Stimulated activated CD8-positive, alpha-beta memory T cell treated with anti-CD3 and anti-CD28 coated beads, Interleukin-15, amount 100 ng/mL, for 24 hours (primary cell): Measurements from ENCODE around the gene OFD1.

Experiments used
- DNase-seq: peaks from one replicate; pipeline ENCODE4 v3.0.0-alpha.2; 2020; ENCODE audit warnings: low read depth

The OFD1 gene

DNA sequence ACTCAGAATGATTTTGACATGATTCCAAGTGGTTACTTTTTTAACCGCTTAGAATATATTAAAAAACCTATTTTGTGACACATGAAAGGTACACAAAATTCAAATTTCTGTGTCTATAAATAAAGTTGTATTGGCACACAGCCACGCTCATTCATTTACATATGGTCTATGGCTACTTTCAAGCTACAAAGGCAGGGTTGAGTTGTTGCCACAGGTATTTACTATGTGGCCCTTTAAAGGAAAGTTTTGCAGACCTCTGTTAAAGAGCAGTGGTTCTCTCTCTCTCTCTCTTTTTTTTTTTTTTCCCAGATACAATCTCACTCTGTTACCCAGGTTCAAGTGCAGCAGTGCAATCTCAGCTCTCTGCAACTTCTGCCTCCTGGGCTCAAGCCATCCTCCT is 59.3 kb downstream of the OFD1 start:
- no peak for DNase-seq

DNA sequence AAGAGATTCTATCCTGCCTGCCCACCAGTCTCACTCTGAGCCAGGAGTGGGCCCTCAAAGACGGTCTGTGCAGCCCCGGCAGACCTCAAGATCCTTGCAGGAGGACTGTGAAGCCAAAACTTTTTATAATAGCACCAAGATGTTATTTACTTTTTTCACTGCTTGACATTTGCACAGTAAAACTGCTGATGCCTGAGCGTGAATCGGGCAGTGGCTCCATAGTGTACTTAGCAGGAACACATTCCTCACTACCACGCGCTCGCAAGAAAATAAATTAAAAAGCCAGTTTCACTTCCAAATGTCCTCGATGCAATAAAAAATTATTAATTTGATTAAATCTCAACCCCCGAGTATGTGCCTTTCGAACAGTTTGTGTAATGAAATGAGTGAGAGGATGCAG is 59.9 kb downstream of the OFD1 start:
- no peak for DNase-seq

DNA sequence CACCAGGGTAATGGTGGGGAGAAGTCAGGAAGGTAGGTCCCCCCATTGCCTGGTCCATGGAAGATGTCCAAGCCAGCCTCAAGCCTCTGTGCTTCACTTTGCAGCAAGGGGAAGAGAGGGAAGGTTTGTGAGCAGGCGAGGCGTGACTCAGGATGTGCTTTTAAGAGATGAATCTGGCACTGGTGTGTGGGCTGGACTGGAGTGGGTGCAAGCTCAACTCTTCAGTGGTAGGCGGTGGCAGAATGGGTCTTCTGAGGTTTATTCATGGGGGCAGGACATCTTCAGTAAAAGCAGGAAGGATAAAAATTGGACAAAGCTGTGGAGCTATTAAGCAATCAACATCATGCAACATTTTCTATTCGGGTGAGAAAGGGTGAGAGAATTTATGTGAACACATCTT is 63.0 kb downstream of the OFD1 start:
- no peak for DNase-seq

DNA sequence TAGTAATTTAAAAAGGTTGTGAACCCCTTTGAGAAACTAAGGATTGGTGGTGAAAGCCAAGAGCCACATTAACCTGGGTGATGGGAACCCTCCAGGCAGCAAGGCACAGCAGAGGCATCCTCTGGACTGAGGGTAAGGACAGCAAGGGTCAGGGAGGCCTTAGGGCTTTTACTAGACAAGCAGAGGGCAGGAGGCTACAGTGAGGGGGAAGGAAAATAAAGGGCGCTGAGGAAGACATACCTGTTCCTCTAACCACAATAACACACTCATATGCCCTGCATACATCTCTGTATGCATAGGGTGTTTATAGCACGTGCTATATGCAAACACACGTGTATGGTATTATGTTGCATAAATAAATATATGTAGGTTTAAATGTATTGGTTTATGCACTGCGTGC is 63.6 kb downstream of the OFD1 start:
- DNase-seq, result no peak

DNA sequence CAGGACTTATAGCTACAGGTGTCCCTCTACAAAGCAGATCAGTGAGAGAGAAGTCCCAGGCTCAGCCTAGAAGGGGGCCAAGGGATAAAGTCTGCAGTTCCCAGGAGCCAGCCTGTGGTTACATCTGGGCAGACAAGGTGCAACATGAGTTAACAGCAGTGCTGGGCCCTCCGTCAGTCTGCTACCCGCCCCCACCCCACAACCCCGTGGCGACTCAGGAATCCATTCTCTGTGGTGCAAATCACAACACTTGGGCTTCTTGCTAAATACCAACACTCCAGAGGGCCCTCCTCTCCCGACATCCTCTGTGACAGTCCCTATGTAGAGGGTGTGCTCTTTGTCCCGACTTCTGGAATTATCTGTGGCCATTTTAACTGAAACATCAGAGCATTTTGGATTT is 68.6 kb downstream of the OFD1 start:
- no peak for DNase-seq

DNA sequence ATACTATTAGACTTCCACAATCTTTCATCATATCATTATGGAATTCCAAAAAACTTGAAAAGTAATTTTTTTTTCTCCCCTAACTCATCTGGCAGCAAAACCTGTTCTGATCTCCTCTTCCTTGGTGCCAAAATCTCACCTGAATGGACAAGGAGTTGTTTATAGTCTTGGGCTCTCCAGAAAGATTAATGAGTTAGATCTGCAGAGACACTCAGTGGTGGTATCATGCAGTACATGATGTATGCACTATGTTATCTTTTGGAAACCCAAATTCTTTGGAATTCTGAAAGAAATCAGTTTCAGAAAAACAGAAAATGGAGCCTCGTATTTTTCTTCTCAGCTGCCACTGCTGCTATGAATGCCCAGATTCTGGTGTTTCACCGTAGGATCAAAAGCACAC is 70.7 kb downstream of the OFD1 start:
- no peak for DNase-seq

DNA sequence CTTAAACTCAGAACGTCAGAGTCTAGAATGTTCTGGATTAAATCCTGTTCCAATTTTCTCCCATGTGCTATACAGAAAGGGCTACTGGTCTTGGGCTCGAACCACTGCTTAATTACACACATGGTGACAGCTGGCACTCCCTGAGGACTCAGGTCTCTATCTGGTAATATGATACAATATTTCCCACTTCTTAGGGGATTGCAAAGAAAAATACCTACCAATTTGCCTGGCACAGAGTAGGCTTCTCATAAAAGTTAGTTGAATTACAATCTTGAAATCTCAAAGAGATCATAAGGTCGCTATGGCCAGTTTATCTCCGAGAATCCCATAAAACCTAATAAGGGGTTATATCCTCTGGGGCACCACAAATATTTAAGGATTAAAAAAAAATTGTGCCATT is 73.7 kb downstream of the OFD1 start:
- DNase-seq, result no peak

DNA sequence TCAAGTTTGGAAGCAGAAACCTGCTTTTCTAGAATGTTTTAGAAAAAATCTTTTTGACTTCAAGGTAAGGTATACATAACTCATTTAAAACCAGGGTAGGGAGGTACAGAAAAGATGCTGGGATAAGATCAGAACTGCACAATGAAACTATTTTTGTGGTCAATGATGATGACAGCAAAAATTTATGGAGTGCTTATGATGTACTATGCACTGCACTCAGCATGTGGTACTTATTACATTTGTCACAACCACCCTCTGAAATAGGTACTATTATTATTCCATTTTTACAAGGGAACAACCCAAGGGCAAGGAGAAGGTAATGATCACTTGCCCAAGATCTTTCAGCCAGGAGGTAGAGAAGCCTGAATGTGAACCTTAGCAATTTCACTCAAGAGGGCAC is 74.3 kb downstream of the OFD1 start:
- no peak for DNase-seq

DNA sequence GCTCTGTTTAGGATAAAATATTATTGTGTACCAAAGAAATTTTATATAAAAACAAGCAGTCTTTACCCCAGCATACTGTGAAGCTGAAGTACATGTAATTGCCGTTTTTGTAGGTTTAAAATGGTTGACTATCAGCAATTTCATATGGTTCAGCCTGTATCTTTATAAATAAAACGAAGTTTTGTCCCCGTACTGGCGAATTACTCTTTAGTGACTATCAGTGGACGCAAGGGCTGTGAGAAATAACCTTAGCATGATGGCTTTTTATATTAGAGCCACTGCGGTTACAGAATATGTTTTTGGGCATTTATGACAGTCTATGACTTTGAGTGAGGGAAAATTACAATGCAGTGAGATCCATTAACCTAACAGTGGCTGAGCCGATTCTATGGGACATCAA is 81.1 kb downstream of the OFD1 start:
- DNase-seq, result no peak

DNA sequence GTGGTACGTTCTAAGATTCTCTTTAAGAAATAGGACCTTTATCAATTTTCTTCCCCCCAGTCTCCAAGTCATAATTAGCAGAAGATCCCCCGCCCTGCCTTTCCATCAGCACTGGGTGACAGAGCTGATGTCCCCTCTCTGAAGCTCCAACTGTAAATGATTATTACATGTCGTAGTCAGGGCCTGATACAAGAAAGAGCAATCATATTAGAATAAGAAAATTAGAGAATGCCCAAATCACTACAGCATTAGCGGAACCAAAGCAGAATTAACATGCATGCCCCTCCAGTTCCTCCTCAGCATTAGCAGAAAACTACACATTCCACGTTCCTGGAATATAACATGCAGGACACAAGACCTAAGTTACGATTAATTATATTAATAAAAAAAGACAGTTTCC is 81.6 kb downstream of the OFD1 start:
- no peak for DNase-seq

DNA sequence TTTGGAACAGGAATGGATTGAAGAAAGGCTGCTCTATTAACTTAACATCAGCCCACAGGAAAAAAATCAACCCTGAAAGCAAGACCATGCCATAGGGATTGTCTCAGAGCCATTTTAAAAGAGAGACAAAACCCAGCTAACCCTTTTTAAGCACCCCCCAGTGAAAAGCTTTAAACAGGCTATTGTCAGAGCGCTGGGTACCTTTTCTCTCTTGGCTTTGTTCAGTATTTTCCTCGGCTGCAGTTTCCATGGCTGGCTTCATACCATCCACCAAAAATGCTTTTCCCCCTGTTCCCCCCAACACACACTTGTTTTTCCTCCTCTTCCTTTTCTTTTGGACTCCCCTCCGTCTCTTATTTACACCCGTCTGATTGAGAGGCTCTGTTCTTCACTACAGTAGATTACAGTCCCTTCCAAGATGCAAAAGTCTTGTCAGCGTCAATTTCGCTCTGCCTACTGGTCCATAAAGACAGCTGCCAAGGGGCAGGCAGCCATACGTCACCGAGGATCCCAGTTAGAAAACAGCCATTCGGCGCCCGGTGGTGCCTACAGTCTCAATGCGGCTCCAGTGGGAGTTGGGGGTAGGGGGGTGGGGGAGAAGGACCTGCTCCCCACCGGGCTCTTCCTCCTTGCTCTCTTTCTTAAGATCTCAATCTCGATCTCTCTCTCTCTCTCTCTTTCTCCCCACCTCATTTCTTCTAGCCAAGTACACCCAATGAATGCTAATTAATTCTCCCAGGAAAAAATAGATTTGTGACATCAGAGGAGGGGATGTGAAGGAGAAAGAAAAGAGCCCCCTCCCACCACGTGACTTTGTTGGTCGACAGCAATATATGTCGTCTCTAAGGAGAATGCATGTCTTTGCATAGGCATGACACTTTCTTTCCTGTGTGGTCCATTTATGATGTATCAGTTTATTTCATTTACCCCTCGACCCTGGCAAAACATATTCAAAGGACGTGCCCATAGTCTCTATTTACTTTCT is 82.4 kb downstream of the OFD1 start, which contains the start of gene GPM6B:
Gene GPM6B, minus strand, starts transcription at position 451 of the 985 bp plus-strand sequence. Its CDS starts 189 bp downstream, at position 262.
- no peak for DNase-seq
